Renal cortex interstitium (tissue), 11 donors: Measurements from ENCODE around the gene ZNFX1. TPM values are rescaled to one million over a fixed set of nuclear protein-coding genes. Genes with fewer than 3 reads are reported as not detected.

Experiments
- DNase-seq, 11 donors: peaks; one replicate each; pipeline ENCODE4 v3.0.0-alpha.2; 2013; ENCODE audit warnings: low read depth in 9 of 11, low spot score in 4 of 11; ENCODE audit errors: extremely low read depth in 1 of 11
- polyA plus RNA-seq, 3 donors: library from polyadenylated mRNA; unstranded; fragments of 120-200 nt; gene quantifications; one replicate each; pipeline ENCODE4 v1.2.1, GENCODE V29; 2013; ENCODE audit not compliant: insufficient read length in 3 of 3

Gene ZNFX1
- polyA plus RNA-seq, 3 donors = 14.4 to 17.1 (median 16.0) TPM

DNA sequence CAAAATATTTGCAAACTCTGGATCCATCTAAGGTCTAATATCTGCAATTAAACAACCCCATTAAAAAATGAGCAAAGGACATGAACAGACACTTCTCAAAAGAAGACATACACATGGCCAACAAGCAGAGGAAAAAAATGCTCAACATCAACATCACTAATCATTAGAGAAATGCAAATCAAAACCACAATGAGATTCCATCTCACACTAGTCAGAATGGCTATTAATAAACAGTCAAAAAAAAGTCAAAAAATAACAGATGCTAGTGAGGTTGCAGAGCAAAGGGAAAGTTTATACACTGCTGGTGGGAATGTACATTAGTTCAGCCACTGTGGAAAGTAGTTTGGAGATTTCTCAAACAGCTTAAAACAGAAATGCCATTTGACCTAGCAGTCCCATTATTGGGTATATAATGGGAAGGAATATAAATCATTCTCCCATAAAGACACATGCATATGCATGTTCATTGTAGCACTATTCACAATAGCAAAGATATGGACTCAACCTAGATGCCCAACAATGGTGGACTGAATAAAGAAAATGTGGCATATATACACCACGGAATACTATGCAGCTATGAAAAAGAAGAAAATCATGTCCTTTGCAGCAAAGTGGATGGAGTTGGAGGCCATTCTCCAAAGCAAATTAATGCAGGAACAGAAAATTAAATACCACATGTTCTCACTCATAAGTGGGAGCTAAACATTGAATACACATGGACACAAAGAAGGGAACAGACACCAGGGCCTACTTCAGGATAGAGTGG is 9.1 kb downstream of the ZNFX1 start:
- DNase-seq = no peak

DNA sequence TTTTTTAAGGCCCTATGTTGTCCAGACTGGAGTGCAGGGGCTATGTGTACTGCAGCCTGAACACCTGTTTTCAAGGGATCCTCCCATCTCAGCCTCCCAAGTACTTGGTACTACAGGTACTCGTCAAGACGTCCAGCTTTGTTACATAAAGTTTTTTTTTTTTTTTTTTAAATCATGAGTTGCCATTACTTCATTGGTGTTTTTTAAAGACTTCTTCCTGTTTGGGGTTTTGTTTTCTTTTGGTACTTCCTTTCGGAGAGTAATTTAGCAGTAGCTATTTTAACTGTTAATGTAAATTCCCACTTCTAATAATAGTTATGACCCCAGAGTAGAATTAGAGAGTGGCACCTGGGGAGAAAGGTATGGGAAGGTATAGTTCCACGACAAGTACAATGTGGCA is 10.5 kb downstream of the ZNFX1 start:
- no peak for DNase-seq

DNA sequence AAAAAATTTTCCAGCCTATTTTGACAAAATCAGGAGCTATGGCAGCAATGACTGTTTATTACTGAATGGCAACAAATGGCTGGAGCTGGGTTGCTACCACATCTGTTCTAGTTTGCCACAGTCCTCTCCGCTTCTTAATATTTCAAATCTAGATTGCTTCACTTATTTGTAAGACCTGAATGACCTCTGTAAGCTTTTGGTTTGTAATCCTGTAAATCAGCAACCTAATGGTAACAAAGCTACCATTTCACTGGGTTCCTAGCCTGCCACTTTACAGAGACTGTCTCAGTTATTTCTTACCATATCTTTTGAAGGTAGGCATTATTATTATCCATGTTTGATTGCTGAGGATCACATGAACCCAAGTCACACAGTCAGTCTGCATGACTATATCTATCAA is 15.4 kb downstream of the ZNFX1 start:
- no peak for DNase-seq

DNA sequence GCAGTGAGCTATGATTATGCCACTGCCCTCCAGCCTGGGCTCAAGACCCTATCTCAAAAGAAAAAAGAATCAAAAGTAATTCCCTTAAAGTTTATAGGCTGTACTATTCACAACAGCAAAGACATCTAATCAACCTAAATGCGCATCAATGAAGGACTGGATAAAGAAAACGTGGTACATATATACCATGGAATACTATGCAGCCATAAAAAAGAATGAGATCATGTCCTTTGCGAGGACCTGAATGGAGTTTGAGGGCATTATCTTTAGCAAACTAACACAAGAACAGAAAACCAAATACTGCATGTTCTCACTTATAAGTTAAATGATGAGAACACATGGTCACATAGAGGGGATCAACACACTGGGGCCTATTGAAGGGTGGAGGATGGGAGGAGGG is 16.7 kb downstream of the ZNFX1 start:
- no peak for DNase-seq

DNA sequence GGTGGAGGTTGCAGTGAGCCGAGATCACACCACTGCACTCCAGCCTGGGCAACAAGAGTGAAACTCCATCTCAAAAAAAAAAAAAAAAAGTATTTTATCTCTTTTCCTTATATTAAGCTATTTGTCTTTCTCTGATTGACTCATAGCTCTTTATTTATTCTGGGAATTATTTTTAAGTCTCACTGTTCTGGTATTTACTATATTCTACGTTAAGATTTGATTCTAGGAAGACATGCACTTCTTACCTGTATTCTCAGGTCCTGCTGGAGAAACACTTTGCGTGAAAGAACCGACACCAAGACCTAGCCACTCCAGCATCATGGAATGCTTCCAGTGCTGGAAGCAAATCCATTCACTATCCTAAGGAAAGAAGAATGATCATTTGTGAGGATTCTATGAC is 17.6 kb downstream of the ZNFX1 start:
- DNase-seq = no peak

DNA sequence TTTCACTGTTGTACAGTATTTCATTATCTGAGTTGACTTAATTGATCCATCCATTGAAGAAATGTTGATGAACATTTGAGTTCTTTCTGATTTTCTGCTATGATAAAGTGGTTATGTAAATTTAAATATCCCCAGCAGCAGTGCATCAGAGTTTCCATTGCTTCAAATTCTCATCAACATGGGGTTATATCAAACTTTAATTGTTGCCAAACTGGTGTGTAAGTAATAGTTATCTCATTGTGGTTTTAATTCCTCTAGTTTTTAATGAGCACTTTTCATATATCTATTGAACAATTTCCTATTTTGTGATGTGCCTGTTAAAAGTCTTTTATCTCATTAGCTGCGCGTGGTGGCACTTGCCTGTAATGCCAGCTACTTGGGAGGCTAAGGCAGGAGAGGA is 18.1 kb downstream of the ZNFX1 start:
- no peak for DNase-seq

DNA sequence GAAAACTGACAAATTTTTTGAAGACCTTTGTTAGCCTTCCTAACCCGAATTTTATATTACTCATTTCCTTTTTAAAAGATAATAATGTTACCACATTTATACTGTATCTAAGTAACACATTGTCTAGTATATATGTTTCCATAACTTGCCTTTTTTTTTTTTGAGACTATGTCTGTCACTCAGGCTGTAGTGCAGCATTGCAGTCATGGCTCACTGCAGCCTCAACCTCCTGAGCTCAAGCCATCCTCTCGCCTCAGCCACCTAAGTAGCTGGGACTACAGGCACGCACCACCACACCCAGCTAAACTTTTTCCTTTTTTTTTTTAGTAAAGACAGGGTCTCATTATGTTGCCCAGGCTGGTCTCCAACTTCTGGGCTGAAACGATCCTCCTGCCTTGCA is 18.6 kb downstream of the ZNFX1 start:
- DNase-seq = no peak

DNA sequence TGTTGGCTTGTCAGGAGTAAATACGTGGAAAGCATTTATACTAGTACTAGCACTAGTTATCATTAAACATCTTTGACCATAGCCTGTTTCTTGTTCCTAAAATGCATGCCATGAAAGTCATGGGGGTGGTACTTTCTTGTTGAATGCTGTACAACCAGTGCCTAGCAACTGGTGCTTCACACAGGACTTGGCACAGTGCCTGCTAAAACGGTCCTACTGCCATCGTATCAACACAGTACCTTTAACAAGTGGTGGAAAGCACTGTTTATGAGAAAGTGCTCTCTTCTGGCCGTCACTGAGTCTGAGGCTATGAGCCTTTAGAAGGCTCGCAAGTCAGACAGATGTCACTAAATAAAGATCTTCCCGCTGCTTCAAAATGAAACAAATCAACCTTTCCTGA is 21.6 kb downstream of the ZNFX1 start:
- DNase-seq = no peak

DNA sequence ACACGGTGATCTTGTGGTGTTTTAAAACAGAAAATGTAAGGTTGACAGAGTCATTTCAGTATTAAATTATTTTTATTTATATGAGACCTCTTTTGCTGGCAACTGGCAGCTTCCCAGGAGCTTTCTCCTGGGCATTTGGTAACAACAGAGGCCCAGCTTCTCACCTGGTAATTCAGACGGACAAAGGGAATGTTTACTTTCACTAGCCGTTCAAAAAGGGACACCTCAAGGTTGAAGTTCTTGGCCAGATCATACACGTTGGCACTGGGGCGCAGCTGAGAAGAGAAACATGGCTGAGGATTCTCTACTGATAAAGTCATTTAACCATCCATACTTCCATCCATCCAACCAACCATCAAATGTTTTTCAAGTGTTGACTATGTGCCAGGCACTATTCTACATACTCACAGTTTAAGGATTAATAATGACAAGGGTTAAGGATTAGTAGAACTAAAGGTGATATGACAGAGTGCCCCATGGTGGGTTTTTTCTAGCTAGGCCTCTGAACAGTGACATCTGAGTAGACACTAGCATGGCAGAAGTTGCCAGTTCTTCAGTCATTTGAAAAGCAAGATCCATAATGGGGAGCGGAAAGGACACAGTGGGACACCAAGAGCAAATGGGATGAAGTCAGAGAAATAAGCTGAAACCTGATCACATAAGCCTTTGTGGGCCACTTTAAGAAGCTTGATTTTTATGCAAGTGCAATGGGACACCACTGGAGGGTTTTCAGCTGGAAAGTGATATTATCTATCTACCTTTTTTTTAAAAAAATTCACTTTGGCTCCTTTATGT is 25.1 kb downstream of the ZNFX1 start:
- no peak for DNase-seq

DNA sequence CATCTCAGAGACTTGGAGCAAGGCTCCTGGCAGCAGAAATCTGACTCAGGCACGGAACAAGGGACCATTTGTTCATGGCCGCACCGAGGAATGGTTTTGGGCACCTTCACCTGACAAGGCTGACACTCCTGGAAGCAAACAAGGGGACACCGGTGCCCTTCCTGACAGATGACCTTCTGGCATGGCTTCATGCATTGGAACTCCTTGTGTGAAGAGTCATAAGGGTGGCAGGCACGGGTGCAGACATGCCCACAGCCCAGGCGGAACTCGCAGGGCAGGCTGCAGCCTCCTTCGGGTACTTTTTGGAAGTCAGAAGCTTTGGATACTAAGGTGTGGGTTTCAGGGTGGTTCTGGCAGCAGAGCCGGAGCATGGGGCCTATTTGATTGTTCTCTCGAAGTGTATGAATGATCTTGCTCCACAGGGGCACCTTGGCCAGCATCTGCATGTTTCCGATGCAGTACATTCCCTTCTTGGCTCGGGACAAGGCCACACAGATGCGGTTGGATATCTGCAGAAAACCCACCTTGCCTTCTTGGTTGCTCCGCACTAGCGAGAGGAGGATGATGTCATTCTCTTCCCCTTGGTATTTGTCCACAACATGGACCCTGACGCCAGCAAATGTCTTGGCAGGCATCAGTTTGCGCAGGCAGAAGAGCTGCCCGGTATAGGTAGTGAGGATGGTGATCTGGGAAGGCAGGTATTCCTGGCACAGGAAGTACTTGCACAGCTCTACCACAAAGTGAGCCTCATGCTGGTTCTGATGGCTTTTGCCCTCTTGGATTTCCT is 28.8 kb downstream of the ZNFX1 start:
- DNase-seq = no peak

DNA sequence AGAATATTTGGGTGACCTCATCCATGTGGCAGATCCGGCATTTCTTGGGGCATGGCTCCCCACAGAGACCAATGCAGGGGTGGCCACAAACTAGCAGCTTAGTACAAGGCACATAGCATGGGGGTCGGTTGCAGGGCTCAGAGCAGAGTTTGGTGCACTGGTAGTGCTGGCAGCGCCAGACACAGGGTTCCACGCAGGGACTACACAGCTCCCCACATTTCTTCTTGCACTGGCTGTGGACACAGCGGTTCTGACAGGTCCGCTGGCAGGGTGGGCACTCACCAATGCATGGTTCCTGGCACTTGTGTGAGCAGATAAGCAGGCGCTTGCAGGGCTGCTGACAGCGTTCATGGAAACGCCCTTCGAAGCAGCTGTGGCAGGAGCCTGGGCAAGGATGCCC is 29.6 kb downstream of the ZNFX1 start:
- no peak for DNase-seq

DNA sequence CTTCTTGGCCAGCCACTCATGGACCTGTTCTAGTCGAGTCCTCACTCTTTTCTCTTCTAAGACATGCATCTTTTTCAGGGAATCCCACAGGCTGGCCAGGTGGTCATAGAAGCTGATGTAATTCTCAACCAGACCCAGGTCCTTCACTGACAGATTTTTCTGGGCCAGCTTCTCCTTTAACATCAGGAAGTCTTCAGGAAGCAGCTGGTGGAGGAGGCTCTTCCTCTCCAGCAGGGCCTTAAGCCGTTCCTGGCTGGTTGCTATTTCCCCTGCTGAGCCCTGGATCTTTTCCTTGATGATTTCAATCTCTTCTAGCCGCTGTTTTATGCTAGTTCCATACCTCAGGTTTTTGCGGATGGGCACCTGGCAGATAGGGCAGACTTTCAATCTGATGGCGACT is 30.1 kb downstream of the ZNFX1 start:
- peak in 1 of 11 donors; percentile 4 for DNase-seq

DNA sequence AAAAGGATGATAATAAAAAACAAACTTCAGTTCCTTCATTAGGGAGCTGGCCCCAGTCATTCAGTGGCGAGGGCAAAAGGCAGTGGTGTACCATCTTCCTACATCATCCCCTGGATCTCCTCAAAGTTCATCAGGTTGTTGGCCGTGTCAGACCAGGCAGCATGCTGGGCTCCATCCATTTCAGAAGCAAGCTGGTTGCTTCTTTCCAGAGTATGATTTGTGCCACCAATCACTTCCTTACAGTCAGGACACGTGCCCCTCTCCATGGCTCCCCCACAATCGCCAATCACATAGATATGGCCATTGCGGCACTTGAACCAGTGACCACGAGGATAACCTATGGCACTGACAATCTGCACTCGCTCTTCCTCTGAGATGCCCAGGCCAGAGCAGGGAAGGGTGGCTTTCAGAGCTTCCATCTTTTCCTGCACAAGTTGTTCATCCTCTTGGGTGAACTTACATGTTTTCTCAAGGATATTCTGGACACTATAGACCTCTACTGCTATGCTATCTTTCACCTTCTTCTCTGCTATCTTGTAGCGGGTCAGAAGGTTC is 30.6 kb downstream of the ZNFX1 start:
- DNase-seq = no peak

DNA sequence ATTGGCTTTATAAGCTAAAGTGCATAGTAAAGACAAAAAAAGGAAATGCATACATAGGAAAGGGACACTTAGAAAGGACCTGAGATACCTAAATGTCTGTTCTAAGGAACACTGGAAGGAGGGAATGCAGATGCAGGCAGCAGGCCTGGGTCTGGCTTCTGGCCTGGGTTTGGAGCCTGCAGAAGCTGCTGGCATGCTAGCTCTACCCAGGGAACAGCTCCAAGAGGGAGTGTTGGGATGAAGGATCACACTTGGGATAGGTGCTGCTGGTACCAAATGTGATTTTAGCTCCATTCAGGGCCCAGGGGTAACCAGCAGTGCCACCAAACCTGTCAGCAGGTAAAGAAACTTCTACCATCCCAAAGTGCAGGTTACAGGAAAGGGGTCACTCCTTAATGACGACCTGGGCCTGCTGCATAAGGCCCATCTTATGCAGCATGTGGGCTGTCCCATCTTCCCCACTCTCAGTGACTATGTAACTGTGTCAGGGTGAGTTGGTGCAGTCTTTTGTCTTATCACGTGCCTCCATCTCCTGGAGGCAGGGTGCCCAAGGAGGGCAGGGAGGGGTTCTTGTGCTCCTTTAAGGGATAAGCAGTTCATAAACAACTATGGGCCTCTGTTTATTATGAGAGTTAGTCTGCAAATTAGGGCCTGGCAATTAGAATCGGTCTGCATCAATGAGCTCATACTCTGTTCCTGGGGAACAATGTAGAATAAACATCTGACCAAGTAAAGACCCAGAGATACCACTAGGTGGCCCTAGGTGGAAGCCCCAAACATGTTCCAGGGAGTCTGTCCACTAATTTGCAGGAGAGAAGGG is 31.7 kb downstream of the ZNFX1 start:
- DNase-seq = peak in 8 of 11 donors; percentile 5 to 30 (median 15)

DNA sequence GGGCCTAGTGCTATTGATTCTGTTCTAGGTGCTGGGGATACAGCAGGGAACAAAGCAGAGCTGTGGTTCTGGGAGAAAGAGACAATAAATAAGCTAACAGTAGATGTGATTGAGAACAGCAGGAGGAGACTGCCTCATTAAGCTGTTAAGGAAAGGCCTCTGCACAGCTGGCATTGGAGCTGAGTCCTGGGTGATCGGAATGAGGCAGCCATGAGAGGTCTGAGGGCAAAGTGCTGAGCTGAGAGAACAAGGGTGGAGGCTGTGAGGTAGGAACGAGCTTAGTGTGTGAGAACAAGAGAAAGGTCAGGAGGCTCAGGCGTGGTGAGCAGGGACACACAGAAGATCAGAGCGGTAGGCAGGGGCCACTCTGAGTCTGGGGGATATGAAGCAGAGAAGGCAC is 40.3 kb downstream of the ZNFX1 start:
- no peak for DNase-seq

DNA sequence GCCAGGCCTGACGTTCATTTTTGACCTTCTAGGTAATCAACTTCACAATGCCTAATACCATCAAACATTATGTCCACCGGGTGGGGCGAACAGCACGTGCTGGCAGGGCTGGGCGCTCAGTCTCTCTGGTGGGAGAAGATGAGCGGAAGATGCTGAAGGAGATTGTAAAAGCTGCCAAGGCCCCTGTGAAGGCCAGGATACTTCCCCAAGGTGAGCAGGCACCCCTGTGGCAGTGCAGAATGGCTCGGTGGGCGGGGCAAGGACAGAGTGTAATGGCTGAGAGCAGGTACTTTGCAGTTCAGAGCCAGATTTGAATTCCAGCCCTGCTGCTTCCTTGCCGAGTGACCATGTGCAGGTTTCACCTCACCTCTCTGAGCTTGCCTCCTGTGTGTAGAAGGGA is 41.6 kb downstream of the ZNFX1 start:
- DNase-seq = no peak

DNA sequence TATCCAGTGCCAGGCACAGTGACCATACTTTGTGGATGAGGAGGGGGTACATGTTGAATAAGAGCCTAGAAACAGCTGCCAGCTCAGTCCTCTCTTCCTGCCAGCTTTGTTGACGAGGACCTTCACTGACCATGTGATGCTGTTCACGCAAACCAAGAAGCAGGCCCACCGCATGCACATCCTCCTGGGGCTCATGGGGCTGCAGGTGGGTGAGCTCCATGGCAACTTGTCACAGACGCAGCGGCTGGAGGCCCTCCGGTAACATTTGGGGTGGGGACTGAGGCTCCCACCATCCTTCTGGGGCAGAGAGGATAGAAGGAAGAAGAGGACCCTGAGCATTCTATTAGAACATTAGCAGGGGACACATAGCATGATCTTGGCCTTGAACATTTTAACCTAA is 43.0 kb downstream of the ZNFX1 start:
- DNase-seq = no peak

DNA sequence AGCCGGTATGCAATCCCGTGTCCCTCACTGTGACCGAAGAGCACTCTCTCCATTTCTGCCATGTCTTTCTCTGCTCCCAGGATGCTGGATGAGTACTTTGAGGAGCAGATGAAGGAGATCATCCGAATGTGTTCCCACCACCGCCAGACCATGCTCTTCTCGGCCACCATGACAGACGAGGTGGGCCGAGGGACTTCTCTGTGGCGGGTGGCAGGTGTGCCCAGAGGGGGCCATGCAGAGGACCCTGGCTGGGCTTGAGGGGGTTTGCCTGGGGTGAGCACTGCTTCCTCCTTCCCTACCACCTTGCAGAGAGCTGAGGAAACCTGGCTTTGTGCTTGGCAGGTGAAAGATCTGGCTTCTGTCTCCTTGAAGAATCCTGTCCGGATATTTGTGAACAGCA is 44.6 kb downstream of the ZNFX1 start:
- no peak for DNase-seq

DNA sequence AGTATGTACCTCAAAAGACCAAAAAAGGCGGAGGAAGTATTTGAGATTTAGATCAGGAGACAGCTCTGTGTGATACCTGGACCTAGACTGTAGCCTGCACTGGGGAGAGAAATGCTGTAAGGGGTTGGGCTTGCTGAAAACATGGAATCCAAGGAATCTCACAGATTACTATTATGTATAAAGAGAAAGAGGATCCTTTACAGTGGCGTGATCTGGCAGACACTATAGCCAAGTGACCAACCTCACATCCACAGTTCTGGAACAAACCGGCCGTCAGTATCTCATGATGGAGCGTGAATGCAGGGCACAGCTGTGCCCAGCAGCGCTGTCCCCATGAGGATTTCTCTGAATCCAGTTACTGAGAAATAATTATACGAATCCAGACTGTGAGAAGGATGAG is 46.4 kb downstream of the ZNFX1 start:
- DNase-seq = no peak
